Neutrophil (primary cell): ENCODE data around the gene FNBP1L.

Experiments
- H3K27ac ChIP-seq: fragments of 200-600 bp; sonication (generic); 2 replicates; pipeline ENCODE4 v1.5.1; 2016; ENCODE audit warnings: mild to moderate bottlenecking, moderate library complexity
- H3K27me3 ChIP-seq: fragments of 200-600 bp; sonication (generic); 2 replicates; pipeline ENCODE4 v1.6.0; 2016; ENCODE audit warnings: mild to moderate bottlenecking
- H3K36me3 ChIP-seq: fragments of 200-600 bp; sonication (generic); 2 replicates; pipeline ENCODE4 v1.5.1; 2017
- H3K4me1 ChIP-seq, 2 experiments: fragments of 200-600 bp in 1 of 2; sonication (generic) in 1 of 2; 1 replicate in 1 of 2; 2 replicates in 1 of 2; pipeline versions ENCODE4 v1.5.1 to v1.6.1; 2013 to 2016; ENCODE audit warnings: low read depth in 1 of 2, low read length in 1 of 2, mild to moderate bottlenecking in 1 of 2, moderate library complexity in 1 of 2; ENCODE audit not compliant: control insufficient read depth in 1 of 2, insufficient read depth in 1 of 2
- H3K4me3 ChIP-seq, 2 experiments: fragments of 200-600 bp in 1 of 2; sonication (generic) in 1 of 2; 1 replicate in 1 of 2; 2 replicates in 1 of 2; pipeline ENCODE4 v1.5.1; 2013 to 2016; ENCODE audit warnings: low read depth in 1 of 2, low read length in 1 of 2, mild to moderate bottlenecking in 1 of 2, moderate library complexity in 1 of 2
- H3K9me3 ChIP-seq: fragments of 200-600 bp; sonication (generic); 2 replicates; pipeline ENCODE4 v1.5.1; 2016
- TF ChIP-seq, protein P1 (sequence below): fragments of 200-600 bp; sonication (generic); IDR thresholded peaks from 2 replicates; pipeline ENCODE4 v1.5.1; 2016; ENCODE audit warnings: antibody characterized with exemption

Gene FNBP1L

GRCh38 chr1:93499533-93499932, 51.6 kb downstream of the FNBP1L start:
- no peak overlapping the region for H3K27ac ChIP-seq
- no peaks in the 10 kb centered on the region for H3K27me3 ChIP-seq
- H3K4me3 ChIP-seq, result no peak overlapping the region
- no peaks in the 10 kb centered on the region for H3K36me3 ChIP-seq
- H3K9me3 ChIP-seq, result no peaks in the 10 kb centered on the region
- TF ChIP-seq, protein P1, sequence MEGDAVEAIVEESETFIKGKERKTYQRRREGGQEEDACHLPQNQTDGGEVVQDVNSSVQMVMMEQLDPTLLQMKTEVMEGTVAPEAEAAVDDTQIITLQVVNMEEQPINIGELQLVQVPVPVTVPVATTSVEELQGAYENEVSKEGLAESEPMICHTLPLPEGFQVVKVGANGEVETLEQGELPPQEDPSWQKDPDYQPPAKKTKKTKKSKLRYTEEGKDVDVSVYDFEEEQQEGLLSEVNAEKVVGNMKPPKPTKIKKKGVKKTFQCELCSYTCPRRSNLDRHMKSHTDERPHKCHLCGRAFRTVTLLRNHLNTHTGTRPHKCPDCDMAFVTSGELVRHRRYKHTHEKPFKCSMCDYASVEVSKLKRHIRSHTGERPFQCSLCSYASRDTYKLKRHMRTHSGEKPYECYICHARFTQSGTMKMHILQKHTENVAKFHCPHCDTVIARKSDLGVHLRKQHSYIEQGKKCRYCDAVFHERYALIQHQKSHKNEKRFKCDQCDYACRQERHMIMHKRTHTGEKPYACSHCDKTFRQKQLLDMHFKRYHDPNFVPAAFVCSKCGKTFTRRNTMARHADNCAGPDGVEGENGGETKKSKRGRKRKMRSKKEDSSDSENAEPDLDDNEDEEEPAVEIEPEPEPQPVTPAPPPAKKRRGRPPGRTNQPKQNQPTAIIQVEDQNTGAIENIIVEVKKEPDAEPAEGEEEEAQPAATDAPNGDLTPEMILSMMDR, result no peak
- H3K4me1 ChIP-seq, result no peaks in the 10 kb centered on the region

GRCh38 chr1:93500275-93500674, 52.4 kb downstream of the FNBP1L start:
- no peak overlapping the region for H3K4me3 ChIP-seq
- TF ChIP-seq, protein P1, result no peak
- peaks cover 1 to 2% of the 10 kb centered on the region in 2 experiments for H3K4me1 ChIP-seq
- H3K27me3 ChIP-seq, result no peaks in the 10 kb centered on the region
- no peak overlapping the region for H3K27ac ChIP-seq
- no peaks in the 10 kb centered on the region for H3K36me3 ChIP-seq
- no peaks in the 10 kb centered on the region for H3K9me3 ChIP-seq

DNA sequence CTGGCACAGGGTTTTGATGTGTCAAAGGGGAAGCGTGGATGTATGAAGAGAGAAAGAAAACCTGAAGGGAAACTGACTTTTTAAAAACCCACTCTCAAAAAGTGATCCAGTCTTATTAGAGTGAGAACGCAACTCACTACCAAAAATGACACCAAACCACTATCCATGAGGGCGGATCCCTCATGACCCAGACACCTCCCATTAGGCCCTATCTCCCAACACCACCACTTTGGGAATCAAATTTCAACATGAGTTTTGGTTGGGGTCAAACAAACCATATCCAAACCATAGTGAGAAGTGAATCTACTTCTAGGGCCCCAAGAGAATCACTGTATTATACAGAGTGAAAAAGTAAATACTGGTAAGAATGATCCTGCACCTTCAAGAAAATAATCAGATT, 53.5 kb downstream of the FNBP1L start:
- H3K4me1 ChIP-seq, result peaks cover 4 to 10% of the 10 kb centered on the region in 2 experiments
- no peak overlapping the region for H3K27ac ChIP-seq
- no peak overlapping the region for H3K4me3 ChIP-seq
- H3K9me3 ChIP-seq, result no peaks in the 10 kb centered on the region
- H3K27me3 ChIP-seq, result no peaks in the 10 kb centered on the region
- TF ChIP-seq, protein P1, result no peak
- H3K36me3 ChIP-seq, result no peaks in the 10 kb centered on the region

- H3K27me3 ChIP-seq, result no peaks in the 10 kb centered on the region
- H3K27ac ChIP-seq, result no peak overlapping the region
- H3K4me1 ChIP-seq, result peaks cover 4 to 10% of the 10 kb centered on the region in 2 experiments
- TF ChIP-seq, protein P1, result no peak
- no peaks in the 10 kb centered on the region for H3K36me3 ChIP-seq
- H3K4me3 ChIP-seq, result no peak overlapping the region
- H3K9me3 ChIP-seq, result no peaks in the 10 kb centered on the region
These were observed 54.0 kb downstream of the FNBP1L start for GRCh38 chr1:93501829-93502369.

- H3K36me3 ChIP-seq, result no peaks in the 10 kb centered on the region
- H3K4me1 ChIP-seq, result peaks cover 4 to 10% of the 10 kb centered on the region in 2 experiments
- TF ChIP-seq, protein P1, result no peak
- no peak overlapping the region for H3K4me3 ChIP-seq
- no peaks in the 10 kb centered on the region for H3K9me3 ChIP-seq
- no peaks in the 10 kb centered on the region for H3K27me3 ChIP-seq
- no peak overlapping the region for H3K27ac ChIP-seq
These were observed 54.7 kb downstream of the FNBP1L start for GRCh38 chr1:93502571-93502970.
